PC-3 (cell line): ENCODE results near the gene SPARCL1.

Source experiments
- CTCF ChIP-seq: fragments of 300-600 bp; sonication (generic); conservative IDR thresholded peaks from 2 replicates; pipeline ENCODE4 v1.5.1; 2017; ENCODE audit warnings: antibody characterized with exemption, low read depth, mild to moderate bottlenecking, low read length
- EZH2phosphoT487 ChIP-seq: fragments of 300-600 bp; sonication (generic); IDR thresholded peaks from 2 replicates; pipeline ENCODE4 v1.6.1; 2018; ENCODE audit warnings: mild to moderate bottlenecking, antibody characterized with exemption, low read length, borderline replicate concordance

- TF ChIP-seq CTCF (no peak), EZH2phosphoT487 (no peak)
Observed at GRCh38 chr4:87500092-87500462, 29.1 kb downstream of the SPARCL1 start.
